GM18951 (cell line): ENCODE results near the gene CFAP46.

Experiments used
- POLR2A ChIP-seq: IDR thresholded peaks from 4 replicates; pipeline ENCODE4 v1.6.1; 2011; ENCODE audit warnings: mild to moderate bottlenecking; ENCODE audit not compliant: insufficient read length, insufficient read depth; ENCODE audit errors: extremely low read depth
- in situ Hi-C: fragments of 300-500 bp; cut with MboI; formaldehyde crosslinking; loops from one replicate; pipeline ENCODE4 v1.12.0; 2022; ENCODE audit warnings: low sequenced_read_pairs, mixed read lengths, inconsistent platforms; ENCODE audit not compliant: unreplicated experiment

CFAP46 gene

GRCh38 chr10:132983252-132984007 is 41.1 kb upstream of the CFAP46 start:
- in situ Hi-C loops, result no loop called here
- TF ChIP-seq POLR2A, result no peak

- no peak for TF ChIP-seq POLR2A
- in situ Hi-C loops, result no loop called here
Measured at GRCh38 chr10:132982301-132982989, 40.1 kb upstream of the CFAP46 start.

GRCh38 chr10:132981746-132982145 is 39.4 kb upstream of the CFAP46 start:
- no peak for TF ChIP-seq POLR2A
- in situ Hi-C loops, result no loop called here

GRCh38 chr10:132981173-132981555 is 38.8 kb upstream of the CFAP46 start:
- TF ChIP-seq POLR2A, result no peak
- in situ Hi-C loops, result no loop called here

GRCh38 chr10:132980426-132981172 is 38.2 kb upstream of the CFAP46 start:
- in situ Hi-C loops, result no loop called here
- TF ChIP-seq POLR2A, result no peak

GRCh38 chr10:132979491-132980425 is 37.4 kb upstream of the CFAP46 start:
- TF ChIP-seq POLR2A, result no peak

GRCh38 chr10:132978542-132978941 is 36.2 kb upstream of the CFAP46 start:
- in situ Hi-C loops, result no loop called here
- no peak for TF ChIP-seq POLR2A

More at GRCh38 chr10:132979491-132980425, 37.4 kb upstream of the CFAP46 start:
- in situ Hi-C loops, result no loop called here

GRCh38 chr10:132977807-132978206 is 35.4 kb upstream of the CFAP46 start:
- TF ChIP-seq POLR2A, result no peak
- in situ Hi-C loops, result no loop called here

GRCh38 chr10:132977076-132977475 is 34.7 kb upstream of the CFAP46 start:
- TF ChIP-seq POLR2A, result no peak
- in situ Hi-C loops, result no loop called here

- in situ Hi-C loops, result no loop called here
- TF ChIP-seq POLR2A, result no peak
Measured at GRCh38 chr10:132975831-132976682, 33.7 kb upstream of the CFAP46 start.

GRCh38 chr10:132974886-132975830 is 32.8 kb upstream of the CFAP46 start:
- in situ Hi-C loops, result no loop called here
- TF ChIP-seq POLR2A, result no peak
